HCT116 (cell line): ENCODE results near the gene ANKS4B.

Source experiments
- CTCF ChIP-seq, 3 experiments: fragments of 200-600 bp in 1 of 3; sonication (generic) in 1 of 3; IDR thresholded peaks in 2 of 3; conservative IDR thresholded peaks in 1 of 3; 2 replicates each; pipeline ENCODE4 v1.5.1; 2012 to 2017; ENCODE audit warnings: low read depth in 2 of 3, low read length in 2 of 3, antibody characterized with exemption in 1 of 3, borderline replicate concordance in 1 of 3, control low read depth in 1 of 3, mild to moderate bottlenecking in 1 of 3, mixed read lengths in 1 of 3, mixed run types in 1 of 3, moderate library complexity in 1 of 3; ENCODE audit not compliant: insufficient read depth in 1 of 3
- ELF1 ChIP-seq: IDR thresholded peaks from 2 replicates; pipeline ENCODE4 v1.6.1; 2012; ENCODE audit warnings: low read depth, borderline replicate concordance
- EZH2 ChIP-seq: fragments of 200-600 bp; sonication (generic); IDR thresholded peaks from 2 replicates; pipeline ENCODE4 v1.6.1; 2017; ENCODE audit warnings: antibody characterized with exemption, mixed run types
- POLR2A ChIP-seq: IDR thresholded peaks from 2 replicates; pipeline ENCODE4 v1.7.0; 2011; ENCODE audit warnings: borderline replicate concordance; ENCODE audit not compliant: insufficient read depth, insufficient read length; ENCODE audit errors: extremely low read depth
- POLR2AphosphoS5 ChIP-seq: IDR thresholded peaks from 2 replicates; pipeline ENCODE4 v1.6.1; 2011; ENCODE audit warnings: mild to moderate bottlenecking, low read depth, low read length, moderate library complexity
- REST ChIP-seq: IDR thresholded peaks from 2 replicates; pipeline ENCODE4 v1.6.1; 2012; ENCODE audit warnings: low read depth
- SP1 ChIP-seq: IDR thresholded peaks from 2 replicates; pipeline ENCODE4 v1.6.1; 2012; ENCODE audit warnings: low read depth
- YY1 ChIP-seq: IDR thresholded peaks from 2 replicates; pipeline ENCODE4 v1.6.1; 2011; ENCODE audit warnings: low read length, low read depth, moderate library complexity, mild to moderate bottlenecking; ENCODE audit not compliant: insufficient replicate concordance; ENCODE audit errors: extremely low read depth
- ZBTB33 ChIP-seq: IDR thresholded peaks from 2 replicates; pipeline ENCODE4 v1.6.1; 2011; ENCODE audit warnings: mild to moderate bottlenecking, low read length, moderate library complexity; ENCODE audit not compliant: insufficient replicate concordance; ENCODE audit errors: extremely low read depth
- ZFX ChIP-seq: fragments of 450-650 bp; IDR thresholded peaks from 2 replicates; pipeline ENCODE4 v1.6.1; 2017

DNA sequence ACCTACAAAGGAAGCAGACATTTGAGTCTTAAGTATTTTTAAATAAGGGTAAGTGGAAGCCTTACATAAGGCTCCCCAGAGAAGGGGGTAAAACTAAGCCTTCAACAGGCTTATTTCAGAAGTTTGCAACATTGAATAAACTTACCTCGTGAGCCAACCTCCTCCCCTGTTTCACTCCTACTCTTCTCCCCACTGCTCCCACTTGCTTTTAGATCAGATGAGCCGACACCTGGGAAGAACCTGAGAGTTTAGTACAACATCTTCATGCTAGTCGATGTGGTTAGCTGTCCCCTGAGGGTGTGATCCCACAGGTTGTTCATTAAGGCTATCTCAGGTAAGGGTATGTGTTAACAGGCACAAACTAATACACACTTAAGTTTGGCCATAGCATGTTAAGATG lies 35.9 kb upstream of the ANKS4B start:
- TF ChIP-seq CTCF (IDR thresholded peaks at IDR 0.05 in 2 of 3, conservative IDR thresholded peaks at IDR 0.05 in 1 of 3; ENCODE audit: borderline replicate concordance in 1 of 3, insufficient read depth in 1 of 3, low read depth in 2 of 3, low read length in 2 of 3) (no peak), EZH2 (no peak), ZBTB33 (no peak), ELF1 (no peak), ZFX (no peak), SP1 (no peak), POLR2AphosphoS5 (no peak), POLR2A (no peak), YY1 (no peak), REST (no peak)
